Stimulated activated CD8-positive, alpha-beta memory T cell treated with anti-CD3 and anti-CD28 coated beads, Interleukin-7, amount 100 ng/mL, for 24 hours (primary cell): ENCODE results near the gene SV2C.

Source experiments
- DNase-seq: peaks from one replicate; pipeline ENCODE4 v3.0.0-alpha.2; 2020; ENCODE audit warnings: low read depth

Gene SV2C

GRCh38 chr5:76384189-76384588, 301.0 kb downstream of the SV2C start:
- no peak for DNase-seq

GRCh38 chr5:76384705-76385104, 301.5 kb downstream of the SV2C start:
- no peak for DNase-seq

GRCh38 chr5:76385540-76385939, 302.4 kb downstream of the SV2C start:
- DNase-seq: no peak

DNA sequence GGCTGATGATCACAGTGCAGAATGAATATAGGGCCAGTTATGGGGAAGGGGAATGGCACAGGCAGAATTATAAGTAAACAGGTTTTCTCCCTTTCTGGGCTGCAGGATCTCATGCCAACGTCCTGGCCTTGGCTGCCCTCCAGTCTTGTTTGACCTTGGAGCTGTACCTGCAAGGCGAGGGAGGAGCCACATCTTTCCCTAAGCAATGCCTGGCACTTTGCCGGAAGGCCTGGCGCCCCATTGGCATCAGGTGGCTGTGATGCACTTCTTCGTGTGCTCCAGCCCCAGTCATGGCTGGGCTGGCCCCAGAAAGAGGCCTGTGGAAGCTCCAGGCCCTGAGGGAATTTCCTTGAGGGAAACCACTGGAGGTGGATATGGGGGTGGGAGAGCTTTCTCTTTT, 303.2 kb downstream of the SV2C start:
- no peak for DNase-seq

DNA sequence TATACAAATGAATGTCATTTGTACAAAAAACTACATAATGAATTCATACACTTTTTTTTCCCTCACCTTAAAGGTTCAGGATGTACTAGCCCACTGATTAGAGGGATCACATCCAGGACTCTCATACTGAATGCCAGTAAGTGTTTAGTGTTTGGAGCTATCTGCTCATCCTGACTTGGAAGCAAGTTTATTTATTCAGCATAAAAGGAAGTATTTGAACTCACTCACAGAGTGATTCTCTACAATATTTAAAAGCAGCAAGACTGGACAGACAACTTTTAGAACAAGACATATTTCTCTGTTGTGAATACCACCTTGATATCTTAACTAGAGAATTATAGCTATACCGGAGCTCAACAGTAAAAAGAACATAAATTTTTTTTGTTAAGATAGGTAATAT, 305.1 kb downstream of the SV2C start:
- no peak for DNase-seq

- DNase-seq: no peak
Observed at GRCh38 chr5:76388791-76389512, 305.8 kb downstream of the SV2C start.

DNA sequence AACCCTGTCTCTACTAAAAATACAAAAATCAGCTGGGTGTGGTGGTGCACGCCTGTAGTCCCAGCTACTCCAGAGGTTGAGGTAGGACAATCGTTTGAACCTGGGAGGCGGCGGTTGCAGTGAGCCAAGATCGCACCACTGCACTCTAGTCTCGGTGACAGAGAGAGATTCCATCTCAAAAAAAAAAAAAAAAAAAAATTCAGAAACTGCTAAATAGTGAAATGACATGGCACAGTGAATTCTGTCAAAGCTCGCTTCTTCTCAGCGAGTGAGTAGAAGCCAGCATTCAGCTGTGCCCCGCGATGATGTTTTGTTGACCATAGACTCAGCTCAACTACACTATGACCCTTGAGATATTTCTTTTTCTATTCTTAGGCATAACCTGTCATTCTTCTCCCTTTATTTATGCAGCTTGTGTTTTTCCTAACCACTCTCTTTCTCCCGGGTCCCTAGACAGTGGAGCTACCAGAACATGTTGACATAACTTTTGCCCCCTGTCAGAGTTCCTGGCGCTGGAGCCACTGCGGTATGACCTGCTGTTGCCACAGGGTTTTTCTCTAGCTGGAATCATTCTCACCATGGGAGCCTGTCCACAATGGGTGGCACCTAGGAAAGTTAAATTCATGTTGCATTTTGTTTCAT, 306.5 kb downstream of the SV2C start:
- DNase-seq: no peak

DNA sequence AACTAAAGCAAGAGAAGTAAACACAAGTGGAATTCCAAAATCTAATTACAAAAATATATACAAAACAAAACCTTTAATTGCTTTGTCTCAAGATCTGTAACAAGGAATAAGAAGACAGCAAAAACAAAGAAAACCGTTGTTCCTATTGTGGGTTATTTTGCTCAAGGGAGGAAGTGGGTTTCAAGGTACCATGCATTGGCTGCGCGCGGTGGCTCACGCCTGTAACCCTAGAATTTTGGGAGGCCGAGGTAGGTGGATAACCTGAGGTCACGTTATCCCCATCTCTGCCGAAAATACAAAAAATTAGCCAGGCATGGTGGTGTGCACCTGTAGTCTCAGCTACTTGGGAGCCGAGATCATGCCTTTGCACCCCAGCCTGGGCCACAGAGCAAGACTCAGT, 307.8 kb downstream of the SV2C start:
- DNase-seq: no peak

DNA sequence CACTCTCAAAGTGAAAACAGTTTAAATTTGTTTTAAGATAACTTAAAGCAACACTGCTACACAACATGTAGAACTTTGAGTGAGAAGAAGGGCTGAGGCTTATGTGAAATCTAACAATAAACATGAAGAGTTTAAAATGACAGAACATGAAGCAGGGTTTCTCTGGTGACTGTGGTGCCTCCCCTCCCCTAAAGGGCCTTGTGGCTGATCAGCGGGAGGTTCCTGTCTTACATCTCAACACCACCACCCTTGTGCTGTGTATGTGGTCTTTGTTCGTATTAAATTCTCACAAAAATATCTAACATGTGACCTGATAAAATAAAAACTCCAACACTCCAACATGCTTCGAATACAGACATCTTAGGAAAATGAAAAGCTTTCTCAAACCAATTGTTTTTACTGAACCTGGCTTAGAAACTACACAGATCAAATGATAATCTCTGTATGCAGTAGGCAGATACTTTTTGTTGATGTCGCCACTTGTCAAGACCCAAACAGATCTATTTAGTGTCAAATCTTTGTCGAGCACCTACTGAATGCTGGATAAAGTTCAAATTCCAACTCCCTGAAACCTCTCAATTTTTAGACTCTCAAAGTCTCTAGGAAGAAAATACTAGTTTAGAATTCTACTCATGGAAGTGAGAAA, 310.0 kb downstream of the SV2C start:
- no peak for DNase-seq

- DNase-seq: no peak
Observed at GRCh38 chr5:76397200-76397599, 314.0 kb downstream of the SV2C start.

DNA sequence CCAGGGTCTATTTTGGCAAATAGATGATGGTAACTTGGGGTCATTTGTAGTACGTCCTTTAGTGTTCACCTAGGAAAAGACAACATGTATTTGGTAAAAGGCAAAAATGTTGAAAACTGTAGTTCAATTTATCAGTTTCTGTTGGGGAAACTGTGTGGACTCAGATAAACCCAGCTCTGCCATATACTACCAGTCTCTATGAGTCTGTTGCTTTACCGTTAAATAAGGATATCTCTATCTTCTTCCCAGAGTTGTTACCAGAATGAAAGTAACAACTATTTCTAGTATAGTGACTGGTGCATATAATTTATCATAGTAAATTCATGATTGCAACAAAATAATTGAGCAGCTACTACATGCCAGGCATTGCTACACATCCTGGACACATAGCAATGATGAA, 316.1 kb downstream of the SV2C start:
- DNase-seq: no peak

GRCh38 chr5:76400466-76400865, 317.3 kb downstream of the SV2C start:
- DNase-seq: no peak

DNA sequence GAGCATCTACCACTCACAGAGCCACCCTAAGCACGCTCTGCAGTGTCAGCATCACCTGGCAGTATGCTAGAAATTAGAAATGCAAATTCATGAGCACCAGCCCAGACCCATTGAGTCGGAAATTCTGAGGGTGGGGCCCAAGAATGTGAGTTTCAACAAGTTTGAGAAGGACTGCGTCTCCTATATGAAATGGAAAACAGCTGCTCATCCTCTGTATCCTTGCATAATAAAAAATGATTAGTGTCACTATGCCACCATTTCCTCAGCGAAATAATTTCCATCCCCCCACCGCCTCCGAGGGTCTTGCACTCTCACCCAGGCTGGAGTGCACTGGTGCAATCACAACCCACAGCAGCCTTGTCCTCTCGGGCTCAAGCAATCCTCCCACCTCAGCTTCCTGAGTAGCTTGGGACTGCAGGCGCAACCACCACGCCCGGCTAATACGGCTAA, 318.6 kb downstream of the SV2C start:
- no peak for DNase-seq

- peak; percentile 59 for DNase-seq
Observed at GRCh38 chr5:76402251-76402885, 319.2 kb downstream of the SV2C start.

DNA sequence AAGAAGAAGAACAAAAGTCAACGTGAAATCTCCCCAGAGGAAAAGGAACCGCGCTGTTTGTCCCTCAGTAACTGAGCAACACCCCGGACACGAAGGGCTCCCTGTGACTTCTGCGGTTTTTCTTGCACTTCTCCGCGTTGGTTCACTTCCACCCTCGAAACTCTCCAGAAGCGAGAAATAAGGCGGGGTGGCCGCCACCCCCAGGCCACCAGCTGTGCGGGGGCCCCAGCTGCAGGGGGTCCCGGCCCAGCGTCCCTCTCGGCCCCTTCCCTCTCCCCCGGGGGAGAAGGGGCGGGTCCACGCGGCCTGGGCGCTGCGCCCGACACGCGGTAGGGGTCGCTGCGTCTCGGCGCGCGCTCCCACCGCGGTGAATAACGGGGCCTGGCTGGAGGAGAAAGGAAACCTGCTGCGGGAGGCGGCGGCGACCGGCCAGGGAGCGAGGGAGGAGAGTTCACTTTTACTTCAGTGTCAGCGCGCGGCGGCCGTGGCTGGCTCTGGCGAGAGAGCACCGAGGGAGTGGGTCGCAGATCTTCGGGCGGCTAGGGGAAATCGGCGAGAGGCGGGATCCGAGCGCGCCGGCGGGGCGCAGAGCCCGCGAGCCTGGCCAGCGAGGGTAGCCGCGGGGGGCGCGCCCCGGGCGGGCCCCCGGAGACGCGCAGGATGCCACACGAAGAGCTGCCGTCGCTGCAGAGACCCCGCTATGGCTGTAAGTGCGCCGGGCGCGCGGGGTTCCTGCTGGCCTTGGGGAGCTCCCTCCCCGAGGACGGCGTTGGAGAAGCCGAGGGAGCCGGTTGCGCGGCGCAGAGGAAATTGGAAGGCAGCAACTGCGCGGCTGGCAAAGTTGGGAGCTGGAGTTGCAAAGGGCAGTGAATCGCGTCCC, 319.9 kb downstream of the SV2C start, which contains the start of gene IQGAP2:
Gene IQGAP2, plus strand, starts transcription at position 400 of the 880 bp plus-strand sequence. Its CDS starts 261 bp downstream, at position 661.
- peak; percentile 61 for DNase-seq
